Activated CD4-positive, alpha-beta T cell treated with anti-CD3 and anti-CD28 coated beads for 36 hours (primary cell): Measurements from ENCODE around the gene ZNF581. TPM values are rescaled to one million over a fixed set of nuclear protein-coding genes. Genes with fewer than 3 reads are reported as not detected.

Source experiments
- ATAC-seq: fragments of 200-7000 bp; cut with Tn5 transposase; one replicate; pipeline ENCODE4 v1.10.0; 2021; ENCODE audit warnings: mild to moderate bottlenecking, moderate library complexity
- CTCF ChIA-PET: fragments of 350-600 bp; sonication (Branson Sonifier 250); formaldehyde crosslinking; loops from one replicate; lab custom pipeline; 2021; ENCODE audit warnings: antibody characterized with exemption; lab: Charles Lee
- POLR2A ChIA-PET: fragments of 350-600 bp; sonication (Branson Sonifier 250); formaldehyde crosslinking; loops from one replicate; lab custom pipeline; 2021; ENCODE audit warnings: antibody characterized with exemption, inconsistent platforms; lab: Charles Lee
- DNase-seq: peaks from one replicate; pipeline ENCODE4 v3.0.0-alpha.2; 2020
- H3K27ac Mint-ChIP-seq: one replicate; pipeline ENCODE4 v1.8.0; 2021; ENCODE audit warnings: mixed read lengths
- H3K27me3 Mint-ChIP-seq: one replicate; pipeline ENCODE4 v1.8.0; 2021; ENCODE audit warnings: mixed read lengths
- H3K36me3 Mint-ChIP-seq: one replicate; pipeline ENCODE4 v1.8.0; 2021; ENCODE audit warnings: low read depth, mixed read lengths
- H3K4me1 Mint-ChIP-seq: one replicate; pipeline ENCODE4 v1.8.0; 2021; ENCODE audit warnings: mixed read lengths
- H3K4me3 Mint-ChIP-seq: one replicate; pipeline ENCODE4 v1.8.0; 2021; ENCODE audit warnings: mild to moderate bottlenecking, moderate library complexity, mixed read lengths
- H3K9me3 Mint-ChIP-seq: one replicate; pipeline ENCODE4 v1.8.0; 2021; ENCODE audit warnings: low read depth, mixed read lengths
- intact Hi-C, 2 experiments: fragments of 100-400 bp; cut with DNase I in 1 of 2; cut with micrococcal nuclease in 1 of 2; formaldehyde crosslinking; loops; one replicate each; pipeline versions ENCODE4 v1.14.2 to v1.15.1; 2022 to 2024; cut with DNase I, micrococcal nuclease
- total RNA-seq, 2 experiments: library from RNA; stranded (reverse); gene quantifications; one replicate each; pipeline ENCODE4 v1.2.3, GENCODE V29; 2021

Gene ZNF581
- total RNA-seq, 2 experiments from 2014 or later: 18.9 to 26.9 TPM

DNA sequence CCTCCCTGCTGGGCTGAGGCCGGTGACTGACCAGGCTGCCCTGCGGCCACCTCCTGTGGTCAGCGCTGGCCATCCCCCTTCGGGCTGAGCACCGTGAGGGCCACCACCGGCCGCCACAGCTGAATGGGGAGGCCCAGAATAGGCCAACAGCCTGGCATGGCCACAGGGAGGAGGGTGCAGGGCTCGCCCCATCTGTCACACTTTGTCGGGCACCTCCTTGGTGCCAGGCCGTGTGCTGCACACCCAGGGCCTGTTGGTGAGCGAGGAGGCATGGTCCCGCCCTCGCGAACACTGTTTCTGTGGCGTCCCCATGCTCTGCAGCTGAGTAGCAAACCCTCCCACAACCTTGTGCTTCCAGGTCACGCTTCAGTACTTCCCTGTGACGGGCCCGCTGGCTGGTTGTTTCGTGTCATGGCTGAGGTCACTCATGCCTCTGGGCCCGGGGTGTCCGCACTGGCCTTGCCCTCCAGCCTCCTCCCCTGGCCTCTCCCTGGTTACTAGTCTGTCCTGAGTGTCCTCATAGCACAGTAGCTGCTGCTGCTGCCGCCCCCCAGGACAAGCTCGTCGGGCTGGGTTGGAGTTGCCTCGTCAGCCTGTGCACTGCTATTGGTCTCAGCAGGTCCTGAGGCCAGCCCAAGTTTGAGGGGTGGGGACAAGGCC lies 46.8 kb downstream of the ZNF581 start:
- intact Hi-C loops: no loop called here
- Mint-ChIP-seq H3K4me1 (peaks cover 3% of the 10 kb centered on the region), H3K9me3 (no peaks in the 10 kb centered on the region), H3K27ac (no peak overlapping the region), H3K27me3 (no peaks in the 10 kb centered on the region), H3K36me3 (peaks cover 31% of the 10 kb centered on the region), H3K4me3 (no peak overlapping the region)
- no peak for DNase-seq
- no peak for ATAC-seq
- POLR2A ChIA-PET: interaction anchor here (0.6 kb wide), 1 partner anchor 1593 kb away, joined by 3 read pairs; no protein-coding TSS in a partner anchor
- CTCF ChIA-PET: no interaction called here

DNA sequence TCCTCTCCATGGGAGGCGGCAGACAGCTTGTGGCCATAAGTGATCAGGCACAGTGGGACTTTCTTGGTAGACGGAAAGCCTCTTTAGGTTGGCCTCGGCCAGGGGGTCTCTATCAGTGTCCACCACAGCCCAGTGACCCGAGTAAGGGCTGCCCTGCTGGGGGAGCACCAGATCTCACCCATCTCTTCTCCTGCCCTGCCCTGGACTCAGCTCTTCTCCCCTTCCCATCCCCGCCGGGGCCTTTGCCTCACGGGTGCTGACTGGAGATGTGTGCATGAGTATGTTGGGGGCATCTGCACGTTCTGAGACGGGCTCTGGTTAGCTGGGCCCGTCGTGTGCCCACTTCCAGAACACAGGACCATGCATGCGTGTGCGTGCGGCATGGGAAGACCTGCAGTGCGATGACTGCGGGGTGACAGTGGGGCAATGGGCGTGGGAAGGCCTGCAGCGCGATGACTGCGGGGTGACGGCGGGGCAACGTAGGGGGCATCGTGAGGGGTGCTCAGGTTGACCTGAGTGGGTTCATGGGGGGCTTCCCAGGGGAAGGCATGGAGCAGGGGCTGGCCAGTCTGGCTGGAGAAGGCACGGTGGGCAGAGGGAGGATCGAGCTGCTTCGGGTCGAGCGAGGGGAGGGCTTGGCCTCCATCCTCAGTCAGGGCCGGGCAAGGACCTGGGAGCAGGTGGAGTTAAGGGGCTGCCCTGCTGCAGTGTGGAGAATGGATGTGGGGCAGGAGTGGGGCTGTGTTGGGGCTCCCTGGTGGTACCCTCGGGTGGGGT lies 47.5 kb downstream of the ZNF581 start:
- CTCF ChIA-PET: no interaction called here
- H3K4me1 Mint-ChIP-seq: peaks cover 3% of the 10 kb centered on the region
- peaks cover 26% of the 10 kb centered on the region for H3K36me3 Mint-ChIP-seq
- H3K27ac Mint-ChIP-seq: no peak overlapping the region
- POLR2A ChIA-PET: no interaction called here
- H3K27me3 Mint-ChIP-seq: no peaks in the 10 kb centered on the region
- no peaks in the 10 kb centered on the region for H3K9me3 Mint-ChIP-seq
- DNase-seq: no peak
- intact Hi-C loops: no loop called here
- no peak overlapping the region for H3K4me3 Mint-ChIP-seq
- no peak for ATAC-seq

DNA sequence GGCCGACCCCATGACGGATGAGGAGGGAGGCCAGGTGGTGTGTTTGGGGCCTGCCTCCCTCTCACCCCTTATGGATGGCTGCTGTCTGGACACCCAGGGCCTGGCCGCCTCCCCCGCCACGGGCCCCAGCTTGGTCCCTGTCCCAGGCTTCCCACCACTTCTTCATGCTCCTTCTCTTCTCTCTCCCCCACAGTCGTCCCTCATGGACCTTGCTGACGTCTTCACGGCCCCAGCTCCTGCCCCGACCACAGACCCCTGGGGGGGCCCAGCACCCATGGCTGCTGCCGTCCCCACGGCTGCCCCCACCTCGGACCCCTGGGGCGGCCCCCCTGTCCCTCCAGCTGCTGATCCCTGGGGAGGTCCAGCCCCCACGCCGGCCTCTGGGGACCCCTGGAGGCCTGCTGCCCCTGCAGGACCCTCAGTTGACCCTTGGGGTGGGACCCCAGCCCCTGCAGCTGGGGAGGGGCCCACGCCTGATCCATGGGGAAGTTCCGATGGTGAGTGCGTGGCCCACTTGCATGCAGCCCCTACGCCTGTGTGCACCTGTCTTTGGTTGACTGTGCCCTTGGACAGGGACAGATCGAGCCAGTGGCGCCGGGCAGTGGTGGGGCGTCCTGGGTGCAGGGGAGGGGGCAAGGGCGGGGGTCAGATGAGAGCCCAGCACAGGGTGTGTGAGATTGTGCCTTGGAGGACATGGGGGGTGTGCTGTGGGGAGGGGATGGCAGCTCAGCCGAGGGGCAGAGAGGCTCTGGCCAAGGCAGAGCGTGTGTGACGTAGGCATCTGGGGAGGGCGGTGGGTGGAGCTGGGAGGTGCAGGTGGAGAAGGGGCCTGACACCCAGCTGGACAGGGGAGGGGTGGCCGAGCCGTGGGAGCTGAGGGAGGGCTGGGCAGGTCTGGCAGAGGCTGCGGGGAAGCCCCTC lies 48.4 kb downstream of the ZNF581 start:
- POLR2A ChIA-PET: no interaction called here
- no peak overlapping the region for H3K27ac Mint-ChIP-seq

DNA sequence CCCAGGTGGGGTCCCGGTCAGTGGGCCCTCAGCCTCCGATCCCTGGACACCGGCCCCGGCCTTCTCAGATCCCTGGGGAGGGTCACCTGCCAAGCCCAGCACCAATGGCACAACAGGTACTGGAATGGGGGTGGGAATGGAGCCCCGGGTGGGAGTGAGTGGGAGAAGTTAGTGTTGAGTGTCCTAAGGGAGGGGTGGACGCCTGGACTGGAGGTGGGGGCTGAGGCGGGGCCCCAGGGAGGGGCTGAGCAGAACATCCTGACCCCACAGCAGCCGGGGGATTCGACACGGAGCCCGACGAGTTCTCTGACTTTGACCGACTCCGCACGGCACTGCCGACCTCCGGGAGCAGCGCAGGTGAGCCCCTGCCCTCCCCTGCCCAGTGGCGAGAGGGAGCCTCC lies 49.2 kb downstream of the ZNF581 start:
- ATAC-seq (no peak), DNase-seq (no peak)
- H3K4me1 Mint-ChIP-seq: no peaks in the 10 kb centered on the region
- peaks cover 22% of the 10 kb centered on the region for H3K36me3 Mint-ChIP-seq
- ChIA-PET CTCF (interaction anchor here (0.7 kb wide), 1 partner anchor 66 kb away, joined by 3 read pairs; no protein-coding TSS in a partner anchor), POLR2A (interaction anchor here (0.6 kb wide), 1 partner anchor 26 kb away, joined by 3 read pairs; no protein-coding TSS in a partner anchor)
- intact Hi-C loops: no loop called here
- no peaks in the 10 kb centered on the region for H3K27me3 Mint-ChIP-seq
- H3K9me3 Mint-ChIP-seq: no peaks in the 10 kb centered on the region
- no peak overlapping the region for H3K4me3 Mint-ChIP-seq
- H3K27ac Mint-ChIP-seq: no peak overlapping the region

More for the DNA sequence above, 48.4 kb downstream of the ZNF581 start:
- ATAC-seq (no peak), DNase-seq (no peak)
- Mint-ChIP-seq H3K27me3 (no peaks in the 10 kb centered on the region), H3K4me3 (no peak overlapping the region), H3K36me3 (peaks cover 20% of the 10 kb centered on the region), H3K4me1 (no peaks in the 10 kb centered on the region), H3K9me3 (no peaks in the 10 kb centered on the region)
- CTCF ChIA-PET: interaction anchor here (0.7 kb wide), 1 partner anchor 65 kb away, joined by 3 read pairs; no protein-coding TSS in a partner anchor
- intact Hi-C loops: no loop called here

DNA sequence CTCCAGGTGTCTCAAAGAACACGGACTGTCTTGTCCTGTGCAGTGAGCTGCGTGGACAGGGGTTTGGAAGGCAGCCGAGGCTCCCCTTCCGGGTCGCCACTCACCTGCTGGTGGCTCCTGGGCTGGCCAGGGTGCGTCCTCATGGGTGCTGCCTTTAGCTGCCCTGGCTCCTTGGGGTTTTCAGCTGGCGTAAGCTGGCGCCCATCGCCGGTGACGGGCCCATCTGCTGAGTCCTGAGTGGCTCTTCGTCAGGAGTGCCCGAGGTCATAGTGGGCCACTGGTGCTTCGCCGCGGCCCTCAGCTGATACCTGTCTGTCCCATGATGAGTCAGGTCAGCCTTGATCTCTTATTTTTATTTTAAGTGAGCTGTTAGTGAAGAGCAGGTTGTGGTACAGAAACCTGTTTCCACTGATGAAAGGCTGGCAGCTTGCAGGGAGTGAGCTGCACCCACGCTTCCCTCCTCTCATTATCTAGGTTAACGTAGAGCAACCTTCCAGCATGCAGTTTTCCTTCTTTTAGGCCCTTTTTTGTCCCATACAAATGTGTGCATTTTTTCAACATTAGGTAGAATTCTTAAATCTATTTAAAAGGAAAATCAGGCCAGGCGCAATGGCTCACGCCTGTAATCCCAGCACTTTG lies 50.0 kb downstream of the ZNF581 start:
- Mint-ChIP-seq H3K4me1 (no peaks in the 10 kb centered on the region), H3K4me3 (no peak overlapping the region), H3K27me3 (no peaks in the 10 kb centered on the region), H3K36me3 (peaks cover 25% of the 10 kb centered on the region), H3K9me3 (no peaks in the 10 kb centered on the region), H3K27ac (no peak overlapping the region)
- DNase-seq (no peak), ATAC-seq (no peak)
- ChIA-PET CTCF (interaction anchor here (0.6 kb wide), 1 partner anchor 29 kb away, joined by 3 read pairs; no protein-coding TSS in a partner anchor), POLR2A (no interaction called here)
- intact Hi-C loops: no loop called here

DNA sequence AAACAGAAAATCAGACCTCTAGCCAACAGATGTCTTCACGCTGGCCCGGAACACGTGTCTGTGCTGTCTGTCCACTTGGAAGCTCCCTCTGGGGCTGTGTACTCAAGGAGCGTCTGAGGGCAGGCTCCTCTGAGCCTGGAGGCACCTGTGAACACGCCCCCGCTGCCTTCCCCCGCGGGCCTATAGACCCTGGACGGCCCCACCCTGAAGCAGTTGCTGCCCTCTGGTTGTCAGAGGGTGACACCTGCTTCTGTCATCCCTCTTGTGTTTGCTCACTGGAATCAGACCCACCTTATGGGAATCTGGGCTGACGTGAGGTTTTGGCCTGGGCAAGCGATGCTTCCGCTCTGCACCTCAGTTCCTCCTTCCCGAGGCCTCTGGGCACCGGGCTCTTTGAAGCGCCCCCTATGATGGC lies 50.8 kb downstream of the ZNF581 start:
- Mint-ChIP-seq H3K27ac (no peak overlapping the region), H3K9me3 (no peaks in the 10 kb centered on the region), H3K4me1 (no peaks in the 10 kb centered on the region), H3K4me3 (no peak overlapping the region), H3K27me3 (no peaks in the 10 kb centered on the region), H3K36me3 (peaks cover 24% of the 10 kb centered on the region)
- ChIA-PET POLR2A (no interaction called here), CTCF (interaction anchor here (0.6 kb wide), 1 partner anchor 30 kb away, joined by 3 read pairs; no protein-coding TSS in a partner anchor)
- no peak for ATAC-seq
- intact Hi-C loops: no loop called here
- no peak for DNase-seq

DNA sequence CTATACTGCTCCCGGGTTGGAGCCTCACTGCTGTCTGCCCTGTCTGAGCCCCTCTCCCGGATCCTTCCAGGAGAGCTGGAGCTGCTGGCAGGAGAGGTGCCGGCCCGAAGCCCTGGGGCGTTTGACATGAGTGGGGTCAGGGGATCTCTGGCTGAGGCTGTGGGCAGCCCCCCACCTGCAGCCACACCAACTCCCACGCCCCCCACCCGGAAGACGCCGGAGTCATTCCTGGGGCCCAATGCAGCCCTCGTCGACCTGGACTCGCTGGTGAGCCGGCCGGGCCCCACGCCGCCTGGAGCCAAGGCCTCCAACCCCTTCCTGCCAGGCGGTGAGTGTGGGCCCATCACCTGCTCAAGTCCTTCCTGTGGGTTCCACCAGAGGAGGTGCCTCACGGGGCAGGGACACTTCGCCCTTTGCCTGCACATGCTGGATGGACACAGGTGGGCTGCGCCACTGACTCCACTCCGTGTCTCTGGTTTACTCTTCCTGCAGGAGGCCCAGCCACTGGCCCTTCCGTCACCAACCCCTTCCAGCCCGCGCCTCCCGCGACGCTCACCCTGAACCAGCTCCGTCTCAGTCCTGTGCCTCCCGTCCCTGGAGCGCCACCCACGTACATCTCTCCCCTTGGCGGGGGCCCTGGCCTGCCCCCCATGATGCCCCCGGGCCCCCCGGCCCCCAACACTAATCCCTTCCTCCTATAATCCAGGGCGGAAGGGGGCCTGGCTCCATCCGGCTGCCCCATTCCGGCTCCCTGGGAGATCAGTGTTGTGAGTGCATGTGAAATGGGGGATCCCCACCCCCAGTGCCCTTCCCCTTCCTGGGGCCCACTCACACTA lies 51.4 kb downstream of the ZNF581 start:
- no peak overlapping the region for H3K27ac Mint-ChIP-seq
- intact Hi-C loops: no loop called here
- POLR2A ChIA-PET: no interaction called here
- ATAC-seq: no peak
- H3K4me3 Mint-ChIP-seq: no peak overlapping the region
- H3K4me1 Mint-ChIP-seq: no peaks in the 10 kb centered on the region
- H3K27me3 Mint-ChIP-seq: no peaks in the 10 kb centered on the region
- no peaks in the 10 kb centered on the region for H3K9me3 Mint-ChIP-seq
- DNase-seq: no peak
- CTCF ChIA-PET: no interaction called here
- peaks cover 22% of the 10 kb centered on the region for H3K36me3 Mint-ChIP-seq

Other genes with a start within 250 kb of the ZNF581 start
- 100 to 1,000 TPM; 228 to 342 TPM for gene UBE2S, start 235.9 kb upstream of the ZNF581 start, total RNA-seq
- gene SHISA7, start 200.3 kb upstream of the ZNF581 start, total RNA-seq: not detected
- gene ISOC2, start 182.0 kb upstream of the ZNF581 start, total RNA-seq: 10 to 100 TPM; 24.3 to 28.0 TPM
- gene C19orf85, start 178.9 kb upstream of the ZNF581 start, total RNA-seq: not detected
- 1 to 10 TPM; 5.6 to 6.8 TPM for gene ZNF628, start 167.0 kb upstream of the ZNF581 start, total RNA-seq
- gene NAT14, start 158.5 kb upstream of the ZNF581 start, total RNA-seq: 10 to 100 TPM in 1 of 2 experiments, 1 to 10 TPM in 1; 8.2 to 14.8 TPM
- gene SSC5D, start 155.2 kb upstream of the ZNF581 start, total RNA-seq: under 1 TPM; 0.32 to 0.34 TPM
- not detected for gene SBK2, start 106.5 kb upstream of the ZNF581 start, total RNA-seq
- gene SBK3, start 98.1 kb upstream of the ZNF581 start, total RNA-seq: not detected
- 1 to 10 TPM; 7.2 to 7.5 TPM for gene ZNF579, start 62.8 kb upstream of the ZNF581 start, total RNA-seq
- gene FIZ1, start 44.1 kb upstream of the ZNF581 start, total RNA-seq: 10 to 100 TPM; 13.6 to 14.7 TPM
- 10 to 100 TPM; 16.2 to 18.6 TPM for gene ZNF524, start 43.4 kb upstream of the ZNF581 start, total RNA-seq
- gene ZNF865, start 38.0 kb upstream of the ZNF581 start, total RNA-seq: 10 to 100 TPM; 11.4 to 12.1 TPM
- 1 to 10 TPM; 3.2 to 4.3 TPM for gene ZNF784, start 19.1 kb upstream of the ZNF581 start, total RNA-seq
- gene ZNF580, start 2.6 kb upstream of the ZNF581 start, total RNA-seq: 10 to 100 TPM; 24.2 to 35.6 TPM
- 1 to 10 TPM; 6.2 to 6.3 TPM for gene CCDC106, start 4.6 kb downstream of the ZNF581 start, total RNA-seq
- gene U2AF2, start 11.4 kb downstream of the ZNF581 start, total RNA-seq: 100 to 1,000 TPM; 252 to 292 TPM
- 10 to 100 TPM; 32.5 to 37.1 TPM for gene EPN1, start 31.6 kb downstream of the ZNF581 start, total RNA-seq
- gene NLRP9, start 94.8 kb downstream of the ZNF581 start, total RNA-seq: not detected
- not detected for gene RFPL4A, start 115.4 kb downstream of the ZNF581 start, total RNA-seq
- not detected for gene RFPL4AL1, start 125.5 kb downstream of the ZNF581 start, total RNA-seq
- under 1 TPM; 0.05 TPM for gene NLRP11, start 188.3 kb downstream of the ZNF581 start, total RNA-seq
- not detected for gene NLRP4, start 192.9 kb downstream of the ZNF581 start, total RNA-seq